Inferior parietal cortex (tissue), 1 donor: ENCODE results near the gene TTC22.

Experiments
- DNase-seq: peaks from one replicate; pipeline ENCODE4 v3.0.0-alpha.2; 2016; ENCODE audit errors: extremely low spot score

The TTC22 gene

GRCh38 chr1:54751426-54751825 is 49.7 kb downstream of the TTC22 start:
- DNase-seq: no peak

GRCh38 chr1:54750596-54750995 is 50.5 kb downstream of the TTC22 start:
- no peak for DNase-seq

- DNase-seq: no peak
These were observed 52.9 kb downstream of the TTC22 start for GRCh38 chr1:54748094-54748835.

- no peak for DNase-seq
These were observed 55.3 kb downstream of the TTC22 start for GRCh38 chr1:54745864-54746263.

- no peak for DNase-seq
These were observed 55.8 kb downstream of the TTC22 start for GRCh38 chr1:54745274-54745673.

GRCh38 chr1:54744696-54745095 is 56.4 kb downstream of the TTC22 start:
- DNase-seq: no peak

- DNase-seq: no peak
These were observed 57.5 kb downstream of the TTC22 start for GRCh38 chr1:54743416-54744226.

GRCh38 chr1:54742282-54742681 is 58.8 kb downstream of the TTC22 start:
- no peak for DNase-seq

GRCh38 chr1:54741531-54741930 is 59.6 kb downstream of the TTC22 start:
- no peak for DNase-seq

GRCh38 chr1:54738244-54738643 is 62.9 kb downstream of the TTC22 start:
- no peak for DNase-seq

GRCh38 chr1:54736685-54737084 is 64.4 kb downstream of the TTC22 start:
- DNase-seq: no peak
